LNCAP (cell line): ENCODE data around the gene C10orf90.

Experiments
- TF ChIP-seq, protein P1 (sequence below): fragments of 450-650 bp; IDR thresholded peaks from 2 replicates; pipeline ENCODE4 v1.5.1; 2017; ENCODE audit warnings: mild to moderate bottlenecking

Gene C10orf90

DNA sequence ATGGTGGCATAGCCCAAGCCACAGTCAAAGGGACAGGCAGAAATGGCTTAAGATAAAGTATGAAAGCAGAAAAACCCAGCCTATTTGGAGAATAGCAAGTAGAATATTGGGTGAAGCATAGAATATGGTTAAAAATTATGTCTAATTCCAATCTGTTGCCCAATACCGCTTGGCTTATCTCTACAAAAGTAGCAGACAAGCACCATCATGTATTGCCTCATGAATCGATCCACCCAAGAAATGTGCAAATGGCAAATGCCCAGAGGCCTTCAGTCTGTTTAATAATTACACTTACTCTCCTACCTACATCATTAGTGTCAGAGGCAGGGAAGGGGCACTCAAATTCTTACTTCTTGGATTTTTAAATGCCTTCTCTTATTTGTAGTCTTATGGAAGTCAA is 151.3 kb downstream of the C10orf90 start:
- TF ChIP-seq, protein P1, sequence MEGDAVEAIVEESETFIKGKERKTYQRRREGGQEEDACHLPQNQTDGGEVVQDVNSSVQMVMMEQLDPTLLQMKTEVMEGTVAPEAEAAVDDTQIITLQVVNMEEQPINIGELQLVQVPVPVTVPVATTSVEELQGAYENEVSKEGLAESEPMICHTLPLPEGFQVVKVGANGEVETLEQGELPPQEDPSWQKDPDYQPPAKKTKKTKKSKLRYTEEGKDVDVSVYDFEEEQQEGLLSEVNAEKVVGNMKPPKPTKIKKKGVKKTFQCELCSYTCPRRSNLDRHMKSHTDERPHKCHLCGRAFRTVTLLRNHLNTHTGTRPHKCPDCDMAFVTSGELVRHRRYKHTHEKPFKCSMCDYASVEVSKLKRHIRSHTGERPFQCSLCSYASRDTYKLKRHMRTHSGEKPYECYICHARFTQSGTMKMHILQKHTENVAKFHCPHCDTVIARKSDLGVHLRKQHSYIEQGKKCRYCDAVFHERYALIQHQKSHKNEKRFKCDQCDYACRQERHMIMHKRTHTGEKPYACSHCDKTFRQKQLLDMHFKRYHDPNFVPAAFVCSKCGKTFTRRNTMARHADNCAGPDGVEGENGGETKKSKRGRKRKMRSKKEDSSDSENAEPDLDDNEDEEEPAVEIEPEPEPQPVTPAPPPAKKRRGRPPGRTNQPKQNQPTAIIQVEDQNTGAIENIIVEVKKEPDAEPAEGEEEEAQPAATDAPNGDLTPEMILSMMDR: no peak

- TF ChIP-seq, protein P1: no peak
Observed at GRCh38 chr10:126518218-126519080, 152.0 kb downstream of the C10orf90 start.

GRCh38 chr10:126516515-126516914 is 154.0 kb downstream of the C10orf90 start:
- TF ChIP-seq, protein P1: no peak

DNA sequence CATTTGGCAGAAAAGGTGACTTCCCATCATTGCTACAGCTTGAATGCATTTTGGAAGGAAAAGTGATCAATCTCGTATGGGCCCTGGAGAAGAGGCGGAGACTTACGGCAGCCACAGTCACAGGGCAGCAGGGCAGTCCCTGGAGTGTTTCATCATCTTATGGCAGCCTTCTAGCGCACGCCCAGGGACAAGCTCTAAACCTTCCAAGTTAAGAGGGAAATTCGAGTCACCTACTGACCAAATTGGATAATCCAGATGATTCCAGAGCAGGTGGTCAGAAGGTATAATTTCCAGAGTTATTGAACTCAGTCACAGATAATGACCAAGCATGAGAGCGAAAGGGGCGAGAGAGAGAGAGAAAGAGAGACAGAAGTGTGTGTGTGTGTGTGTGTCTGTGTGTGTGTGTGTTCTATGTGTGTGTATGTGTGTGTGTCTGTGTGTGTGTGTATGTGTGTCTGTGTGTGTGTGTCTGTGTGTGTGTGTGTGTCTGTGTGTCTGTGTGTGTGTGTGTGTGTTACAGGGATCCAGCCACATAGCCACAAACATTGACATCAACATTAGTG is 158.5 kb downstream of the C10orf90 start:
- TF ChIP-seq, protein P1: no peak

- TF ChIP-seq, protein P1: no peak
Observed at GRCh38 chr10:126509182-126509581, 161.3 kb downstream of the C10orf90 start.

DNA sequence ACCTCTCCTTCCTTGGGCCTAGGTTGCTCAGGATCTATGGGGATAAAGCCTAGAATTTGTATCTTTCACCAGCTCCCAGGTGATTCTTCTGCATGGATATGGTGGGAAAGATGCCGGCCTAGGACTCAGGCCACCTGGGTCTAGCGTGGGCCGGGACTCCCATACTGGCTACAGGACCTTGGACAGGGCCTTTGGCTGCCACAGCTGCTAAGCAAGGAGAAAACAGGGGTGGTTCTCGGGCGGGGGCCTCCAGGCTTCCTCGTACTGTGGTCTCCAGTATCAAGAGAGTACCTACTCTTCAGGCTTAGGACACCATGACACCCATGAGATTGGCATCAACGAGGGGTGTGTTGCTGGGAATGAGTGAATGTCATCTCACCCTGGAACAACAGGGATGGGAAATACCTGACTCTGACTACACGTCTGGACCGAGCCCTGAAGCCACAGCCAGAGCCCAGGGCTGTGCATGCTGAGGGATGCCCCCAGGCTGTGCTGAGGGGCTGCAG is 161.9 kb downstream of the C10orf90 start:
- TF ChIP-seq, protein P1: no peak

- TF ChIP-seq, protein P1: no peak
Observed at GRCh38 chr10:126504761-126505112, 165.8 kb downstream of the C10orf90 start.
